Activated T-helper 1 cell treated with anti-CD3 and anti-CD28 coated beads, Interleukin-2, amount 50 U/mL, for 16 hours (primary cell): Measurements from ENCODE around the gene BMPR2.
"Not testable (repeated sequence)": the region's sequence is repeated elsewhere in the genome, so short reads cannot be mapped to it uniquely, and the experiment has no call there.

ENCODE experiments used
- DNase-seq, 2 donors: peaks; one replicate each; pipeline ENCODE4 v3.0.0-alpha.2; 2020; ENCODE audit warnings: low read depth in 1 of 2, low spot score in 1 of 2

BMPR2 gene

DNA sequence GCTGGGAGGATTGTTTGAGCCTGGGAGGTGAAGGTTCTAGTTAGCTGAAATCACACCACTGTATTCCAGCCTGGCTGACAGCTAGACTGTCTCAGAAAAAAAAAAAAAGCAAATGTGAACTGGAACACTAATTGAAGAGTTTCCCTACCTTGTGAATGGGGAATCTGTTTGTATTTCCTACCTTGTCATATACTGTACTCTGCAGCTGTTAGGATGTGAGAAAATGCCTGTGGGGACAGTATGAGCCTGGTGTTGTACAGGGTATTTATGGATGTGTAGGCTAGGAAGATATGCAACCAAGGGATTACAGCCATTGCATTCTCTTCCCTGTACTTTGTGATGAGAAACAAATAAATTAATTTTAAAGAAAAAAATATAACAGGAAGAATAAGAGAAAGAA, 145.3 kb downstream of the BMPR2 start:
- no peak for DNase-seq

DNA sequence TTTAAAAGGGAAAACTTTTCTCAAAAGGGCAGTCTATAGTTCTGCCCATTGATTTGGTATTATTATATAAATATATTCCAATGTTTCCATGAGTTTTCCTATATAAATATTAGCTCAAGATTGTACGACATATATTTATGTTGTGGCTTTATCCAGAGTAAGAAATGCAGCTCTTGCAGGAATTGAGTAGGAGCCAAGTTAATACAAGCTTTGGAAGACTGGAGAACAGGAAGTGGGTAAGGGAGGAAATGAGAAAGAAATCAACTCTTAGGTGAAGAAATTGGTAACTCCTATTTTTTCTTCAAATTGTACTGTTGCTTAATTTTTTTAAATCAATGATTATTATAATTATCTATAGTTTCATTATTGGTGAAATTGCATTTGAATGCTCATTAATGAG, 153.3 kb downstream of the BMPR2 start:
- no peak for DNase-seq

DNA sequence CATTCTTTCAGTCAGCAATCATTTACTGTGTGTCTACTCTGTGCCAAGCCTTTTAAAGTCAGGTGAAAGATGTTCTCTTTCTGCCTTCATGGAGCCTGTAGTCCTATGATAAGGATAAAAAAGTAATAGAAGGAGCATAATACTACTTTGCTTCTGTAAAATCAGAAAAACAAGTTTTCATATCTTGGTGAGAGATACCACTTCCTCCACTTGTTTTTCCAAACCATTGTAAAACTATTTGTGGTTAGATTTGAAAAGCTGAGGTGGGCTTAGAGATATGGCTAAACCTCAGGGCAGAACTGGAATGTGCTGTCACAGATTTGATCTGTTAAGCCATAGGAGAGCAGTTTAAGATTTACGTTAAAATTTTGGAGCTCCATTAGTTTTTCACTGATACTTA, 153.9 kb downstream of the BMPR2 start:
- no peak for DNase-seq

DNA sequence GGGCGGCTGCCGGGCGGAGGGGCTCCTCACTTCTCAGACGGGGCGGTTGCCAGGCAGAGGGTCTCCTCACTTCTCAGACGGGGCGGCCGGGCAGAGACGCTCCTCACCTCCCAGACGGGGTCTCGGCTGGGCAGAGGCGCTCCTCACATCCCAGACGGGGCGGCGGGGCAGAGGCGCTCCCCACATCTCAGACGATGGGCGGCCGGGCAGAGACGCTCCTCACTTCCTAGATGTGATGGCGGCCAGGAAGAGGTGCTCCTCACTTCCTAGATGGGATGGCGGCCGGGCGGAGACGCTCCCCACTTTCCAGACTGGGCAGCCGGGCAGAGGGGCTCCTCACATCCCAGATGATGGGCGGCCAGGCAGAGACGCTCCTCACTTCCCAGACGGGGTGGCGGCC, 159.2 kb downstream of the BMPR2 start:
- not testable (repeated sequence) for DNase-seq

DNA sequence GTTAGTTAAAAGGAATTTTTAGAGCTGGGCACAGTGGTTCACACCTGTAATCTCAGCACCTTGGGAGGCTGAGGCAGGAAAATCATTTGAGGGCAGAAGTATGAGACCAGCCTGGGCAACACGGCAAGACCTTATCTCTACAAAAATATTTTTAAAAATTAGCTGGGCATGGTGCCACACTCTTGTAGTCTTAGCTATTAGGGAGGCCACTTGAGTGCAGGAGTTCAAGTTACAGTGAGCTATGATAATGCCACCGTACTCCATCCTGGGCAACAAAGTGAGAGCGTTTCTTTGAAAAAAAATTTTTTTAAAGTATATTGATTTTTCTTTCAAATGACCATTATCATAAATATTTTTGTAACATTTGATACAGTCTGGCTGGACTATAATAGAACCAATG, 165.0 kb downstream of the BMPR2 start:
- no peak for DNase-seq

DNA sequence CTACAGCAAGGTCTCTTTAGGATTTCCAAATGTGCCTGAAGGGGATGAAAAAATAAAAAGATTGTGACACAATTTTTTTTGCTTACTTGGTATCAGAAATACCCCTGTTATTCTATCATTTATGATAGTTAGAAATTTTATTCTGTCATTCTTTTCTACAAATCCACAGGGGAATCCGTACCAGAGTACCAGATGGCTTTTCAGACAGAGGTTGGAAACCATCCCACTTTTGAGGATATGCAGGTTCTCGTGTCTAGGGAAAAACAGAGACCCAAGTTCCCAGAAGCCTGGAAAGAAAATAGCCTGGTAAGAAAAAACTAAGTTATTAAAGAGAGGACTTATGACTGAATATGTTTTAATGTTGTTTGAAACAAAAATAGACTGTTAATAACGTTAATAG, 166.0 kb downstream of the BMPR2 start:
- DNase-seq, result no peak

DNA sequence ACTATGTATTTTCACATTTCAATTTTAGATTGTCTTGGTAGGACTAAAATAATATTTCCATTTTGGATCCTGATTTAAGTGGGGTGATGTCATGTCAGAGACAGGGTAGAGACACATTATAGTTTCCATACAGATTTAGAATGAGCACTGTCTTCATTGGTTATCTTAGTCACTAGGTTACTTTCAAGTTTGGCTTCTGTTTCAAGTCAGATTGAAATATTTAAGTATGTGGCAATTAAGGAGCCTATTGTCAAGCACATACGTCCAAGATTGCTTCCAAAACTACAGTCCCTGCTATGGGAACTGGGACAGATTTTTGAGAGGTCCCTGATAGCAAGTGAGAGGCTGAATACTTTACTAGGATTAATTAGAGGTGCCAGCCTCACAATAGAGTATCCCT, 169.4 kb downstream of the BMPR2 start:
- no peak for DNase-seq

DNA sequence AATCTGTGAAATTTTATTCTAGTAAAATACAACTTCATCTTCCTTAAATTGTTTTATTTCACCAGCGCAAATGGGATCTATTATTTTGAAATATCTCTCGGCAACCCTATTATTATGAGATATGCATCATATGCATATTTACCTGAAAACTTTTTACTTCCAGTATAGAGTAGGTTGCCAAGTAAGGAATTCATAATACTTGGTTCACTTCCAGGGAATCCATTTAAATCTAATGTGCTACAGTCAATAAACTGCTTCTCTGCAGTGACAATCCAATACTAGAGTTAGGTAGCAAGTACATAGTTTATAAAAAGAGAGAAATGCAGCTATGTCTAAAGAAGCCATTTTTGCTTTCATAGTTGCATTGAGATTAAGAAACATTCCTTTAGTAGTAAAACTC, 169.8 kb downstream of the BMPR2 start:
- no peak for DNase-seq

DNA sequence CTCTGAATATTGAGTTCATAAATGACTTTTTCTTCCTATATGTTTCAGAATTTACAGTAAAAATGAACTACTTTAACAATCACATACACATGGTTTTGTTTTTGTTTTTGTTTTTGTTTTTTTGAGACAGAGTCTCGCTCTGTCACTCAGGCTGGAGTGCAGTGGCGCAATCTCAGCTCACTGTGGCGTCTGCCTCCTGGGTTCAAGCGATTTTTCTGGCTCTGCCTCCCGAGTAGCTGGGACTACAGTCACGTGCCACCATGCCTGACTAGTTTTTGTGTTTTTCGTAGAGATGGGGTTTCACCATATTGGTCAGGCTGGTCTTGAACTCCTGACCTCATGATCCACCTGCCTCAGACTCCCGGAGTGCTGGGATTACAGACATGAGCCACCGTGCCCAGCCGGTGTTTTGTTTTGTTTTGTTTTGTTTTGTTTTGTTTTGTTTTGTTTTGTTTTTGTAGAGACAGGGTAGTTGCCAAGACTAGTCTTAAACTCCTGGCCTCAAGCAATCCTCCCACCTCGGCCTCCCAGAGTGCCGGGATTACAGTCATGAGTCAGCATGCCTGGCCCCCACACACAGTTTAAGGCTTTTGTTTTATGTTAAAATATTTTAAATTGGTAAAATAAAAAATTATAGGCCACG, 170.5 kb downstream of the BMPR2 start:
- DNase-seq, result not testable (repeated sequence)

DNA sequence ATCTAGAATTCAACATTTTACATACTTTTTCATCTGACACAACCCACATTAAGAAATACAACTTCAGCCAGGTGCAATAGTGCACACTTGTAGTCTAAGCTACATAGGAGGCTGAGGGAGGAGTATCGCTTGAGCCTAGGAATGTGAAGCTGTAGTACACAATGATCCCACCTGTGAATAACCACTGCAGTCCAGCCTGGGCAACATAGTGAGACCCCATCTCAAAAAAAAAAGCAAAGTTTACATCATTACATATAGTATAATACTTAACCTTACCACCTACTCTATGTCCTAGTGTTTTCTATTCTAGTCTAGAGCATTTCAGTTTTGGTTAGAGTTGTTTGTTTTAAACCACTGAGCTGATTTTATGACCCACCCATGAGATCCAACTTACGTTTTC, 172.1 kb downstream of the BMPR2 start:
- no peak for DNase-seq

DNA sequence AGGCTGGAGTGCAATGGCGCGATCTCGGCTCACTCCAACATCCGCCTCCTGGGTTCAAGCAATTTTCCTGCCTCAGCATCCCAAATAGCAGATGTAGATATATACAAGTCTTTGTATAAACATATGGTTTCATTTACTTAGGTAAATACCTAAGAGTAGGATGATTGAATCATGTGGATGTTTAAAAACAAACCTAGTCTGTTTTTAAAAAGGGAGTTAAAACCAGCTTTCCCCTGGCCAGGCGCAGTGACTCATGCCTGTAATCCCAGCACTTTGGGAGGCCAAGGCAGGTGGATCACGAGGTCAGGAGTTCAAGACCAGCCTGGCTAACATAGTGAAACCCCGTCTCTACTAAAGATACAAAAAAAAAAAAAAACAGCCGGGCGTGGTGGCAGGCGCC, 174.9 kb downstream of the BMPR2 start:
- DNase-seq, result not testable (repeated sequence)

DNA sequence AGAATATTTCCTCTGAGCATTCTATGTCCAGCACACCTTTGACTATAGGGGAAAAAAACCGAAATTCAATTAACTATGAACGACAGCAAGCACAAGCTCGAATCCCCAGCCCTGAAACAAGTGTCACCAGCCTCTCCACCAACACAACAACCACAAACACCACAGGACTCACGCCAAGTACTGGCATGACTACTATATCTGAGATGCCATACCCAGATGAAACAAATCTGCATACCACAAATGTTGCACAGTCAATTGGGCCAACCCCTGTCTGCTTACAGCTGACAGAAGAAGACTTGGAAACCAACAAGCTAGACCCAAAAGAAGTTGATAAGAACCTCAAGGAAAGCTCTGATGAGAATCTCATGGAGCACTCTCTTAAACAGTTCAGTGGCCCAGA, 179.2 kb downstream of the BMPR2 start:
- no peak for DNase-seq

DNA sequence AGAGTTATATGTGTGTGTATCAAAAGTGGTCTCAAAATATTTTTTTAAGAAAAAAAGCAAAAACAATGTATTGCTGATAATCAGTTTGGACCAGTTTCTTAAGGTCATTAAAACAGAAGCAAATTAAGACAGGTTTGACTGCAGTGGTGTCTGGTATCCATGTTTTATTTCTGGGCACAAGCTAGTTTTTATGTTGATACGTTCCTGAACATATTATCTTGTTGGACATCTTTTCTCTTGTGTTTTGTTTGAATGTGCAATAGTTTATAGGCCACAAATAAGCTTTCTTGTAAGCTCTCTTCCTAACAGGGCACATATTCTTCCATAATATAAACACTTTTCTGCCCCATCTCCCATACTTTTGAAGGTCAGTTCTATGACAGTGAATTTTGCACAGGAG, 184.1 kb downstream of the BMPR2 start:
- DNase-seq, result no peak

DNA sequence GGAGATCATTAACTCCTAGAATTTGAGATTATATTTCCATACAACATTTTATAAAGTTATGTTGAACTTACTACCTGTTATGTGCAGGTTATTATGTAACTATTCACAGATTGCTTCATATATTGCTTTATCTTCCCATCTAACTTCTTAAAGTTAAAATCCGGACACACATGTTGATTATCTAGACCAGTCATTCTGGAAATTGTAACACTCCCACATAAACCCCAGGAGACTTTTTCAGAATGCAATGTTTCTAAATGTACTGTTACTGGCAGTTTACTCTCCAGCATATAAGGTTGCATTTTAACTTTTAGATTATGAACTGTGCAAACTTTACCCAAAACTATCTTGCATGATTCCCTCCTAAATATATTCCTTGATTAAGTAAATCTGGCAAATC, 188.1 kb downstream of the BMPR2 start:
- DNase-seq, result no peak

DNA sequence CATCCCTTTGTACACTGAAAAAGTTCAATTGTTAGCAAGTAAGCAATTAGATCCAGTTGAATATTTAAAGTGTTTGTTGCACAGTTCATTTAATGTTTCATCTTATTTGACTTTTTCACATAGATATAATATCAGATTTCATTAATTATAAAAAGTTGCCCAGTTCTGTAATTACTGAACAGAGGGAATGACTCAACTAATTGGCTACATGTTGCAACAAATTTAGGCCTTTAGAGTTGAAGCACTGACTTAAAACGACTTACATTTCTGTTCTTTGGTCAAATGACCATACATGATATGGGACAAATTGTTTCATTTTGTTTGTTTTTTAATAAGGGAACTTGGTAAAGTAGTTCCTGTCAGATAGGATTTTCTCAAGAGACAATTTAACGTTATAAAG, 190.2 kb downstream of the BMPR2 start:
- no peak for DNase-seq

DNA sequence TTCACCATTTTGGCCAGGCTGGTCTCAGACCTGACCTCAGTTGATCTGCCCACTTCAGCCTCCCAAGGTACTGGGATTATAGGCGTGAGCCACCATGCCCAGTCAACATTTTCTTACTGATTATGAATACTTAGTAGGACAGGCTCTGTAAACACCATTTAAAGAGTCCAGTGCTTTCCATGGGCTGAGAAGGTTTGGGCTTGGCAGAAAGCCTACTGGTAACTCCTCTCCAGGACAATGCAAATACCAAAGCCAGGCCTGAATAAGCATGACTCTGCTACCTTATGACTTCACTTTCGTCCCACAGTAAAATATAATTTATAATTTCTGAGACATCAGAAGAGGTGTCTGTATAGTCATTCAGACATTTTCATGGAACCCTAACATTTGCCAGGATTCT, 198.4 kb downstream of the BMPR2 start:
- no peak for DNase-seq

DNA sequence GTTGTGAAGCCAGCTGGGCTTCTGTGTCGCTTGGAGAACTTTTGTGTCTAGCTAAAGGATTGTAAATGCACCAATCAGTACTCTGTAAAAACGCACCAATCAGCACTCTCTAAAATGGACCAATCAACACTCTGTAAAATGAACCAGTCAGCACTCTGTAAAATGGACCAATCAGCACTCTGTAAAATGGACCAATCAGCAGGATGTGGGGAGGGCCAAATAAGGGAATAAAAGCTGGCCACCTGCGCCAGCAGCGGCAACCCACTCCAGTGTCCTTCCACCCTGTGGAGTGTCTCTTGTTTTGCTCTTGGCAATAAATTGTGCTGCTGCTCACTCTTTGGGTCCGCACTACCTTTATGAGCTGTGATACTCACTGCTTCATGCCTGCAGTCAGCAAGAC, 199.1 kb downstream of the BMPR2 start:
- DNase-seq, result not testable (repeated sequence)

DNA sequence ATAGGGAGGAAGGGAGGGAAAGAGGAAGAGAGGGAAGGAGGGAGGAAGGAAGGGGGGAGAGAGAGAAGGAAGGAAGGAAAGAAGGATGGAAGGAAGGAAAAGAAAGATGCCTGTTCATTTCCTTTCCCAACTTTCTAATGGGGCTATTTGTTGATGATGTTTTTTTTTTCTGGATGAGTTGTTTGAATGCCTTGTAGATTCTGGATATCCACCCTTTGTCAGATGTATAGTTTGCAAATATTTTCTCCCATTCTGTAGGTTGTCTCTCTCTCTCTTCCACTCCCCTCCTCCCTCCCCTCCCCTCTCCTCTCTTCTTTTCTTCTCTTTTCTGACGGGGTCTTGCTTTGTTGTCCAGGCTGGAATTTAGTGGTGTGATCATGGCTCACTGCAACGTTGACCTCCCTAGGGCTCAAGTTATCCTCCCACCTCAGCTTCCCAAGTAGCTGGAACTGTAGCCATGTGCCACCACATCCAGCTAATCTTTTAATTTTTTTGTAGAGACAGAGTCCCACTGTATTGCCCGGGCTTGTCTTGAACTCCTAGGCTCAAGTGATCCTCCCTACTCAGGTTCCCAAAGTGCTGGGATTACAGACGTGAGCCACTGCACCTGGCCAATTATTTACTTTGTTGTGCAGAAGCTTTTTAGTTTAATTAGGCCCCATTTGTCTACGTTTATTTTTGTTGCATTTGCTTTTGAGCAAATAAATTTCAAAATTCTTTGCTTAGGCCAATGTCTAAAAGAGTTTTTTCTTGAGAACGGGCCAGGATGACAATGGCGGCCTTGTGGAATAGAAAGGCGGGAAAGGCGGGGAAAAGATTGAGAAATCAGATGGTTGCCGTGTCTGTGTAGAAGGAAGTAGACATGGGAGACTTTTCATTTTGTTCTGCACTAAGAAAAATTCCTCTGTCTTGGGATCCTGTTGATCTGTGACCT, 201.4 kb downstream of the BMPR2 start:
- DNase-seq, result no peak

DNA sequence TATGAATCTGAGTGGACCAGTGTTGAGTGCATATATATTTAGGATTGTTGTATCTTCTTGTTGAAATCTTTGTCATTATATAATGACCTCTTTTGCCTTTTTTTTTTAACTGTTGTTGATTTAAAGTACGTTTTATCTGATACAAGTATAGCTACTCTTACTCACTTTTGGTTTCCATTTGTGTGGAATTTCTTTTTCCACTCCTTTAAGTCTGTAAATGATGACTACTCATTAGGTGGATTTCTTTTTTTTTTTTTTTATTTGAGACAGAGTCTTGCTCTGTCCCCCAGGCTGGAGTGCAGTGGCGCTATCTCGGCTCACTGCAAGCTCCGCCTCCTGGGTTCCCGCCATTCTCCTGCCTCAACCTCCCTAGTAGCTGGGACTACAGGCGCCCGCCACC, 206.7 kb downstream of the BMPR2 start:
- DNase-seq, result not testable (repeated sequence)

DNA sequence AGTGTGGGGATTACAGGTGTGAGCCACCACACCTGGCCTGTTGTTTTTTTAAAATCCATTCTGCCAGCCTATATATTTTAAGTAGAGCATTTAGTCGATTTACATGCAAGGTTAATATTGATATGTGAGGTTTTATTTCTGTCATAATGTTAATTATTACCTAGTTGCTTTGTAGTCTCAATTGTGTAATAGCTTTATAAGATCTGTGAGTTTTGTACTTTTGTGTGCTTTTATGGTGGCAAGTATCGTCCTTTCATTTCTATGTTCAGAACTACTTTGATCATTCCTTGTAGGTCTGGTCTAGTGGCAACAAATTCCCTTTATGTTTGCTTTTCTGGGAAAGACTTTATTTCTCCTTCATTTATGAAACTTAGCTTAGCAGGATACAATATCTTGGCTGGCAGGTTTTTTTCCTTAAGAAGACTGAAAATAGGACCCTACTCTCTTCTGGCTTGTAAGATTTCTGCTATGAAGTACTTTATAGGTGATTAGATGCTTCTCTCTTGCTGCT, 207.6 kb downstream of the BMPR2 start:
- no peak for DNase-seq

DNA sequence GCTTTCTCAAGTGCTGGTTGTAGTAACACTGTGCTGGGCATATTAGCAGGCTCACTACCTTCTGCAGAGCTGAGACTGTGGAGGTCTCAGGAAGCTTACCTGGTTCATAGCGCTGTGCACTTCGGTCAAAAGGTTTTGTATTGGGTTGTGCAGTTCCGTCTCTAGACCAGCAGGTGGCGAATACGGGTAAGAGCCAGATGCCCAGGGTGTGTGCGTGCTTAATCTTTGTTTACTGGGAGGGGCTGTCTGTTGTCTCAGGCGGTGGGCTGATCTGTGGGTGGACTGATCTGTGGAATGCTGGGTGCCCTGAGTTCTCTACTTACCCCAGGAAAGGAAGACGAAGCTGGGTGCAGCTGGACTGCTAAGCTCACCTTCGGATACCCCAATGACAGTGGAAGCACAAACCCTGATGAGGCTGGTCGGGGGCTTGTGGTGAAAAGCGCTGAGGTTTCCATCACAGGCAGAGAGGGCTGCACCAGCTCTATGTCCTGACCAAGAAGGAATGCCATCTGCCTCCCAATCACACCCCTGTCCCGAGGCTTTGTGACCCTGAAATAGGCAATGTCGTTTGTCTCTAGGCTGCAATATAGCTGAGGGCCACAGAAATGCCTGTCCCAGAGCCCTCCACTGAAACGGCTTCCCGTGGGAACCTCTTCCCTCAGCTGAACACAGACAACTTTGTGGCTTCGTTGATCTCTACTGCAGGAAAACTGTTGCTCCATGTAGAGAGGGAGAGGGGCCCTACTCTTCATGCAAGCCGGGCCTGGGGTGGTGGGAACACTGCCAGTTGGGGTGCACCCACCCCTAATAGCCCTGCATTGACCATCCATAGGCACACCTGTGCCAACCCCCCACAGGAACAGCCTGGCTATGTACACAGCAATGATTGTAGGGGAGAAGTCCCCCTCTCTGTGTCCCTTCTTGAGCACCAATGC, 212.8 kb downstream of the BMPR2 start:
- DNase-seq, result peak; percentile 35 to 36
